ENCODE measurements around the gene MED9.

MED9 gene

GRCh38 chr17:17506181-17506741, 29.5 kb downstream of the MED9 start:
- no peak for DNase-seq

GRCh38 chr17:17506893-17507464, 30.2 kb downstream of the MED9 start:
- DNase-seq = no peak

- DNase-seq = no peak
These were observed 30.7 kb downstream of the MED9 start for GRCh38 chr17:17507465-17508011.

GRCh38 chr17:17508019-17508535, 31.3 kb downstream of the MED9 start:
- no peak for DNase-seq

- DNase-seq = no peak
These were observed 32.1 kb downstream of the MED9 start for GRCh38 chr17:17508646-17509591.

- DNase-seq = no peak
These were observed 33.0 kb downstream of the MED9 start for GRCh38 chr17:17509601-17510425.

GRCh38 chr17:17510456-17511292, 33.9 kb downstream of the MED9 start:
- DNase-seq = no peak

GRCh38 chr17:17511293-17511741, 34.5 kb downstream of the MED9 start:
- DNase-seq = no peak

- no peak for DNase-seq
These were observed 35.4 kb downstream of the MED9 start for GRCh38 chr17:17511881-17512858.

- no peak for DNase-seq
These were observed 36.1 kb downstream of the MED9 start for GRCh38 chr17:17512866-17513265.

- no peak for DNase-seq
These were observed 36.8 kb downstream of the MED9 start for GRCh38 chr17:17513626-17514025.

GRCh38 chr17:17514361-17514992, 37.7 kb downstream of the MED9 start:
- DNase-seq = no peak

- DNase-seq = no peak
These were observed 38.5 kb downstream of the MED9 start for GRCh38 chr17:17514993-17515933.

- DNase-seq = no peak
These were observed 39.4 kb downstream of the MED9 start for GRCh38 chr17:17515934-17516930.

GRCh38 chr17:17516941-17517720, 40.3 kb downstream of the MED9 start:
- no peak for DNase-seq

GRCh38 chr17:17518014-17518413, 41.2 kb downstream of the MED9 start:
- DNase-seq = no peak
